ENCODE measurements around the gene FAM187B.

Gene FAM187B

DNA sequence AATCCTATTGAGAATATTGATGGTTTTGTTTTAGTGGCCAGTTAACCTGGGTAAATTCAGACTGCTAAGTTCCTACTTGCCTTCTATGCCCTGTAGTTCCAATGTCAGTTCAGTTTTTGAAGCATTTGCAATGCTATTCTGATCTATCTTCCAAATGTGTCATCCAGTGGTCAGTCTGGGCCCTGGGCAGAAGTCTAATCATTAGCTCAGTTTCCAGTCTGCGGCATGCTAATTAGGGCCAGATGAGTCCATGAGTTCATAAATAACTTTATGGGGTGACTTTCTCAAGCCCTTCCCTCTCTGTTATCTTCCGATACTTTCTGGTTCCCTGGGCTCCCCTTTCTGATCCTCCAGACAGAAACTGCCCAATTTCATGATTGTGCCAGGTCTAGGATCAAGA is 32.7 kb downstream of the FAM187B start:
- Mint-ChIP-seq H3K36me3 (ENCODE audit: low read depth) (peaks cover 4% of the 10 kb centered on the region), H3K27ac (no peak overlapping the region), H3K4me3 (no peak overlapping the region), H3K9me3 (peaks cover 3% of the 10 kb centered on the region), H3K4me1 (ENCODE audit: low read depth) (peaks cover 8% of the 10 kb centered on the region), H3K27me3 (no peaks in the 10 kb centered on the region)

DNA sequence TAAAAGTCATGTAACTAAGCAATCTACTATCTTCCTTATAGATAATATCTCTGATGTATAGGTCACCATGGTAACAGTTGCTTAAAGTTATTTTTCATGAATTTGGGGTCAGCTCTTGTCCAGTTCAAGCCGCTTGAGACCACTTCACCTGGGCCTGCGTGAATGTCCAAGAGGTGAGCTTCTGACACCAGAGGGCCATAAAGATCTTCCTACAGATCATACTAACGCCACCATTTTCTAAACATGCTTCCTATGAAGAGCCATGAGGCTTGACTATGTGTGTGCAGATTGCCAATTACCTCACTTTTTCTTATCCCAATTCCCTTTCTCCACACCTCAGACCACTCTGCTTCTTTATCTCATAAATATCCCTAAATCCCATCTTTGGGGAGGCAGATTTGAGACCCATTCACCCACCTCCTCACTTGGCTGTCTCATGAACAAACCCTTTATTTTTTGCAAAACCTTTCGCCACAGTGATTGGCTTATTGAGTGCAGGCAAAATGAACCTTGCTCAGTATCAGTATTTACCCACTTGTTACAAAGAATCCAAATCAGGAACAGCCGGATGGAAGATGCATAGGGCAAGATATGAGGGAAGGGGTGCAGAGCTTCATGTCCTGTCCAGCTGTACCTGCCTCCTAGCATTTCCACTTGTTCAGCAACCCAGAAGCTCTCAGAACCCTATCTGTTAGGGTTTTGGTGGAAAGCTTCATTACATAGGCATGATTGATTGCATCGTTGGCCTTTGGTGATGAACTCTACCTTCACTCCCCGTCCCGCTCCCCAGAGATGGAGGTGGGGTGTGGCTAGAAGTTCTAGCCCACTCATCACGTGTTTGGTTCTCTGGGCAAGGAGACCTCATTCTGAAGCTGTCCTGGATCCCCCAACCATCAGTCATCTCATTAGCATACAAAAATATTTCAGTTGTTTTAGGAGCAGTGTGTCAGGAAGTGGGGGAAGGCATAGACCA is 34.2 kb downstream of the FAM187B start:
- Mint-ChIP-seq H3K27me3 (no peaks in the 10 kb centered on the region), H3K9me3 (peaks cover 3% of the 10 kb centered on the region), H3K4me1 (ENCODE audit: low read depth) (peaks cover 7% of the 10 kb centered on the region), H3K27ac (no peak overlapping the region), H3K36me3 (ENCODE audit: low read depth) (peaks cover 4% of the 10 kb centered on the region), H3K4me3 (no peak overlapping the region)

DNA sequence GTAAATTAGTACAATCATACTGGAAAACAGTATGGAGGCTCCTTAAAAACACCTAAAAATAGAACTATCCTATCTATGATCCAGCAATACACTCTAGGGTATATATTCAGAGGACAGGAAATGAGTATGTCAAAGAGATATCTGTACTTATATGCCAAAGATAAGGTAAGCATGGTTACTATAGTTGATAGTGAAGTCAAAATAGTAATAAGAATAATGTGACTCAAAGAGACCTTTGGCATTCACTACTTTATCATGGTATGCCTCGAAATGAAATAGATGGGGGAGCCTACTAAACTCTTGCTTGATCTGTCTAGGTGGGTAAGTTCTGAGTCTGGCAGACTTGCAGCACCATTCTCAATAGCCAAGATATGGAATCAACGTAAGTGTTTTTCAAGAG is 43.7 kb downstream of the FAM187B start:
- Mint-ChIP-seq H3K9me3 (peaks cover 14% of the 10 kb centered on the region), H3K4me1 (ENCODE audit: low read depth) (peaks cover 6% of the 10 kb centered on the region), H3K36me3 (ENCODE audit: low read depth) (no peaks in the 10 kb centered on the region), H3K4me3 (no peak overlapping the region), H3K27me3 (no peaks in the 10 kb centered on the region), H3K27ac (no peak overlapping the region)

DNA sequence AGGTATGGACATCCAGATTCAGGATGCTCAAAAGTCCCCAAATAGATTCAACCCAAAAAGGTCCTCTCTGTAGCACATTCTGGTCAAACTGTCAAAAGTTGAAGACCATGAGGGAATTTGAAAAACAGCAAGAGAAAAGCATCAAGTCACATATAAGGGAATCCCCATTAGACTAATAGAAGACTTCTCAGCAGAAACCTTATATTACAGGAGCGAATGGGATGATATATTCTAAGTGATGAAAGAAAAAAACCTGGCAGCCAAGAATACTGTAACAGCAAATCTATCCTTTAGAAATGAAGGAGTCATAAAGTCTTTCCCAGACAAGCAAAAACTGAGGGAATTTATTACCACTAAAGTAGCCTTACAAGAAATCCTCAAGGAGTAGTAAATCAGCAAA is 44.3 kb downstream of the FAM187B start:
- Mint-ChIP-seq H3K27ac (no peak overlapping the region), H3K36me3 (ENCODE audit: low read depth) (no peaks in the 10 kb centered on the region), H3K9me3 (peaks cover 14% of the 10 kb centered on the region), H3K27me3 (no peaks in the 10 kb centered on the region), H3K4me1 (ENCODE audit: low read depth) (peaks cover 12% of the 10 kb centered on the region), H3K4me3 (no peak overlapping the region)

DNA sequence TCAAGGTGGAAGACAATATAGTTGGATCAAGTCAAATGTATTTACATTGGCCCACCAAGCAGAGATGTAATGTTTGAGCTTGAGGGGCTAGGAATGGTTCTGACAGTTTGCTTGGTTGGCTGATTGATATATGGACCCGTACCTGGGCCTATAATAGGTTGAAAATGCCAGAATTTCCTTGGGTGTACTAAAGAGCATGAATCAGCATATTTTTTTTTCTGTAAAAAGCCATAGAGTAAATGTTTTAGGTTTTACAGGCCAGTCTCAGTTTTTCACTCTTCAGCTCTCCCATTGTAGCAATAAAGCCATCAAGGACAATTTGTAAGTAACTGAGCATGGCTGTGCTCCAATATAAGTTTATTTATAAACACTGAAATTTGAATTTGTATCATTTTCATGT is 47.2 kb downstream of the FAM187B start:
- Mint-ChIP-seq H3K4me1 (ENCODE audit: low read depth) (peaks cover 27% of the 10 kb centered on the region), H3K36me3 (ENCODE audit: low read depth) (peaks cover 10% of the 10 kb centered on the region), H3K4me3 (no peak overlapping the region), H3K27ac (no peak overlapping the region), H3K27me3 (no peaks in the 10 kb centered on the region), H3K9me3 (peaks cover 21% of the 10 kb centered on the region)

DNA sequence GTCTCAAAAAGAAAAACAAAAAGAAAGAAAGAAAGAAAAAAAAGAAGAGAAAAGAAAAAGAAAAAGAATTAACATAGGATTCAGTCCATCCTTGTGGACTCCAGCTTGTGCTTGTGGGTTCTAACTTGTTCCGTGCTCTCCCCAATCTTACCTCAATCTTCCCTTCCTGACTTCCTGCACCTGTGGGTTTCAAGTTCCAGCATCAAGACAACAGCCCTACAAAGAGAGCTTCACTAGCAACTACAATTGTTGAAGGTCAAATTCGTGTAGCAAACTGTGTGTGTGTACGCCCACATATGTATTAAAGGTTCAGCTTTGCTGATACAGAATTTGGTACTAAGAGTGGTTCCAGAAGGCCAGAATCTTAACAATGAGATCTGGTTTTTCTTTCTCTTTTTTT is 48.7 kb downstream of the FAM187B start:
- Mint-ChIP-seq H3K9me3 (peaks cover 16% of the 10 kb centered on the region), H3K4me1 (ENCODE audit: low read depth) (peaks cover 41% of the 10 kb centered on the region), H3K27ac (no peak overlapping the region), H3K36me3 (ENCODE audit: low read depth) (peaks cover 14% of the 10 kb centered on the region), H3K27me3 (no peaks in the 10 kb centered on the region), H3K4me3 (no peak overlapping the region)

DNA sequence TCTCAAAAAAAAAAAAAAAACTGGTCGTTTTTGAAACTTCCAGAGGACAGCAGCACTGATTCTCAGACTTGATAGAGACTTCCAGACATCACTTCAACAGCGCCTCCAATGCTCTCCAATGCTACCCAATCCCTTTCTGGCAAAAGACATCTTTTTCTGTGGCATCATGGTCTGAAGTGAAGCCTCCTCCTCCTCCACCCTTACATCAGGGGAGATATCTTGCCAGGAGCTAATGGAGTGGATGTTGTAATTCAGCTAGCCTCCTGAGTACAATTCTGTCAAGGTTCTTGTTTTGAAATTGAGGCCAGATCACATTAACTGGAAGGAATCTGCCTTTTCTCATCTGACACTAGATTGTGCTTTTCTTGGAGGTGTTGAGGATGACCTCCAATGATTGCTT is 49.8 kb downstream of the FAM187B start:
- Mint-ChIP-seq H3K4me3 (no peak overlapping the region), H3K4me1 (ENCODE audit: low read depth) (peaks cover 39% of the 10 kb centered on the region), H3K27me3 (no peaks in the 10 kb centered on the region), H3K36me3 (ENCODE audit: low read depth) (peaks cover 14% of the 10 kb centered on the region), H3K27ac (no peak overlapping the region), H3K9me3 (peaks cover 8% of the 10 kb centered on the region)

DNA sequence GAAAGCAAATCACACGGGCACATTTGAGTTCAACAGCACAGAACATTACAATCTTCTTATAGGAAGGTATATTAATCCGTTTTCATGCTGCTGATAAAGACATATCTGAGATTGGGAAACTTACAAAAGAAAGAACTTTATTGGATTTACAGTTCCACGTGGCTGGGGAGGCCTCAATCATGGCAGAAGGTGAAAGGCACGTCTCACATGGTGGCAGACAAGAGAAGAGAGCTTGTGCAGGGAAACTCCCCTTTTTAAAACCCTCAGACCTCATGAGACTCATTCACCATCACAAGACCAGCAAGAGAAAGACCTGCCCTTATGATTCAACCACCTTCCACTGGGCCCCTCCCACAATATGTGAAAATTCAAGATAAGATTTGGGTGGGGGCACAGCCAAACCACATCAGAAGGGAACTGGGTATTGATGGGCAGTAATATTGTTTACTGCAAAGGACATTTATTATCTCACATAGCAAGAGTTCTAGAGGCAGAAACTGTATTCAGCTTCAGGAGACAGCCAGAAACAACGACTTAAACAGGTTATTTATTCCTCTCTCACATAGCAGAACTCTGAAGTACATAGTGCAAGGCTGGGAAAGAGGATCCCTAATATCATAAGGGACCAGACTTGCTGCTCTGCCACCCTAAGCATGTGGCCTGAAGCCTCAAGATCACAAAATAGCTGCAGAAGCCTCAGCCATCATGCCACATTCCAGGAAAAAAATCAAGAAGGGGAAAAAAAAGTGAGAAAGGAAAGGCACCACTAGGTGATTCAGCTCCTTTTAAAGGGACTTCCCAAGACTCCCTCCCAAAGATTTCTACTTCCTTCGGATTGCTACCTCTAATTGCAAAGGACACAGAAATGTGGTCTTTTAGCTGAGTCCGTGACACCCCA is 50.9 kb downstream of the FAM187B start:
- Mint-ChIP-seq H3K36me3 (ENCODE audit: low read depth) (peaks cover 14% of the 10 kb centered on the region), H3K27me3 (no peaks in the 10 kb centered on the region), H3K9me3 (peaks cover 8% of the 10 kb centered on the region), H3K4me1 (ENCODE audit: low read depth) (peaks cover 39% of the 10 kb centered on the region), H3K27ac (peak overlapping the region; percentile 45), H3K4me3 (no peak overlapping the region)

DNA sequence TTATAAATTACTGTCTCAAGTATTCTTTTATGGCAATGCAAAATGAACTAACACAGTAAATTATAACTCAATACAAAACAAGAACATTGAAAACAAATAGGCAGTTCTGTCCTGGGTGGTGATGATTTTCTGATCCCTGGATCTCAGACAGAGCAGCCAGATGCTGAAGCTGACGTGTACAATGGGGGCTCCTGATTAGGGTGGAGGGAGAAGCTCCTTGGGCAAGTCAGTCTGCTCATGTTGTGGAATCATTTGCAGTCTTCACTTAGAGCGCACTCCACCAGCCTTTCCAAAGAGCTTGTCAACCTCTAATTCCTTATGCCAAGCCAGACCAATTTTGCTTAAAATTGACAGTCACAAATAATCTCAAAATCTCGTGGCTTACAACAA is 52.4 kb downstream of the FAM187B start:
- Mint-ChIP-seq H3K4me1 (ENCODE audit: low read depth) (peaks cover 39% of the 10 kb centered on the region), H3K4me3 (no peak overlapping the region), H3K36me3 (ENCODE audit: low read depth) (peaks cover 14% of the 10 kb centered on the region), H3K27me3 (no peaks in the 10 kb centered on the region), H3K9me3 (peaks cover 8% of the 10 kb centered on the region), H3K27ac (no peak overlapping the region)
